Endothelial cell of umbilical vein (primary cell): ENCODE measurements around the gene LCN9. TPM values are rescaled to one million over a fixed set of nuclear protein-coding genes. Genes with fewer than 3 reads are reported as not detected.

ENCODE experiments used
- BruUV-seq: library from RNA; stranded (reverse); fragments of 400-500 nt; replicated peaks from 2 replicates; lab custom pipeline; 2021; lab: Mats Ljungman, UMichigan
- CTCF ChIA-PET: fragments of 300-600, 350-600 bp; sonication (Branson Sonifier 250); formaldehyde crosslinking; loops from one replicate; lab custom pipeline; 2021; ENCODE audit warnings: antibody characterized with exemption, inconsistent platforms; lab: Charles Lee
- POLR2A ChIA-PET: fragments of 300-600, 350-600 bp; sonication (Branson Sonifier 250); formaldehyde crosslinking; loops from one replicate; lab custom pipeline; 2021; ENCODE audit warnings: antibody characterized with exemption, inconsistent platforms; lab: Charles Lee
- DNase-seq: peaks from one replicate; pipeline ENCODE4 v3.0.0-alpha.2; 2011; ENCODE audit warnings: low read depth, low spot score
- FAIRE-seq: peaks from 2 replicates; lab custom pipeline; 2011; peaks lifted over from hg19 to GRCh38; lab: Jason Lieb, UNC
- H2AFZ ChIP-seq: 2 replicates; pipeline ENCODE4 v1.6.0; 2012; ENCODE audit warnings: low read depth, low read length, control low read depth, inconsistent platforms
- H3K27ac ChIP-seq: 2 replicates; pipeline ENCODE4 v1.5.1; 2011; ENCODE audit warnings: low read depth, mild to moderate bottlenecking, control low read depth, low read length, moderate library complexity; ENCODE audit not compliant: insufficient read depth
- H3K27me3 ChIP-seq, 2 experiments: 2 replicates each; pipeline versions ENCODE4 v1.6.0 to v1.6.1; 2011; ENCODE audit warnings: low read length in 2 of 2, mixed read lengths in 1 of 2; ENCODE audit not compliant: control insufficient read depth in 2 of 2, insufficient read depth in 2 of 2
- H3K36me3 ChIP-seq, 2 experiments: 2 replicates in 1 of 2; 3 replicates in 1 of 2; pipeline ENCODE4 v1.5.1; 2011; ENCODE audit warnings: low read length in 2 of 2, mild to moderate bottlenecking in 1 of 2, moderate library complexity in 1 of 2; ENCODE audit not compliant: control insufficient read depth in 2 of 2, insufficient read depth in 2 of 2; ENCODE audit errors: extremely low read depth in 1 of 2
- H3K4me1 ChIP-seq: 3 replicates; pipeline ENCODE4 v1.5.1; 2011; ENCODE audit warnings: mild to moderate bottlenecking, low read length; ENCODE audit not compliant: control insufficient read depth, insufficient read depth; ENCODE audit errors: extremely low read depth
- H3K4me2 ChIP-seq: 2 replicates; pipeline ENCODE4 v1.6.1; 2011; ENCODE audit warnings: low read length, control low read depth, mixed read lengths; ENCODE audit not compliant: insufficient read depth
- H3K4me3 ChIP-seq, 3 experiments: fragments of 200-600 bp in 1 of 3; sonication (generic), shearing (Covaris generic) in 1 of 3; replicated peaks in 1 of 3; 2 replicates each; pipeline ENCODE4 v1.5.1; 2011 to 2016; ENCODE audit warnings: control low read depth in 3 of 3, low read length in 3 of 3, mild to moderate bottlenecking in 2 of 3, inconsistent platforms in 1 of 3, low read depth in 1 of 3, moderate library complexity in 1 of 3; ENCODE audit not compliant: insufficient read depth in 1 of 3
- H3K79me2 ChIP-seq: 2 replicates; pipeline ENCODE4 v1.6.0; 2012; ENCODE audit warnings: low read length, inconsistent platforms; ENCODE audit not compliant: control insufficient read depth, insufficient read depth
- H3K9ac ChIP-seq: replicated peaks from 2 replicates; pipeline ENCODE3; 2011; ENCODE audit warnings: low read length, control low read depth; ENCODE audit not compliant: insufficient read depth; ENCODE audit errors: extremely low read depth
- H3K9me1 ChIP-seq: replicated peaks from 3 replicates; pipeline ENCODE4 v1.6.0; 2011; ENCODE audit warnings: mild to moderate bottlenecking, low read length; ENCODE audit not compliant: control insufficient read depth, insufficient read depth; ENCODE audit errors: extremely low read depth
- H3K9me3 ChIP-seq: replicated peaks from 2 replicates; pipeline ENCODE4 v1.5.1; 2012; ENCODE audit warnings: low read length, inconsistent platforms; ENCODE audit not compliant: control insufficient read depth, insufficient read depth
- H4K20me1 ChIP-seq: replicated peaks from 2 replicates; pipeline ENCODE3; 2011; ENCODE audit warnings: mild to moderate bottlenecking, low read length; ENCODE audit not compliant: control insufficient read depth, insufficient read depth; ENCODE audit errors: extremely low read depth
- CTCF ChIP-seq, 2 donors: IDR thresholded peaks; 1 replicate in 1 of 2; 2 replicates in 1 of 2; pipeline ENCODE4 v1.5.1; 2011; ENCODE audit warnings: low read length in 2 of 2, mild to moderate bottlenecking in 2 of 2, moderate library complexity in 2 of 2, control low read depth in 1 of 2, inconsistent platforms in 1 of 2, low read depth in 1 of 2; ENCODE audit not compliant: insufficient read depth in 1 of 2; ENCODE audit errors: extremely low read depth in 1 of 2
- EZH2 ChIP-seq: IDR thresholded peaks from 2 replicates; pipeline ENCODE4 v1.6.1; 2012; ENCODE audit warnings: borderline replicate concordance, low read depth, mild to moderate bottlenecking, moderate library complexity, low read length, inconsistent platforms; ENCODE audit not compliant: severe bottlenecking
- FOS ChIP-seq: IDR thresholded peaks from 2 replicates; pipeline ENCODE4 v1.6.1; 2011; ENCODE audit warnings: mild to moderate bottlenecking, low read length, moderate library complexity, borderline replicate concordance; ENCODE audit not compliant: insufficient read depth
- GATA2 ChIP-seq: IDR thresholded peaks from 2 replicates; pipeline ENCODE4 v1.7.0; 2011; ENCODE audit warnings: low read depth, mild to moderate bottlenecking, moderate library complexity, mixed read lengths, low read length; ENCODE audit not compliant: insufficient read length, insufficient read depth
- JUN ChIP-seq: IDR thresholded peaks from 2 replicates; pipeline ENCODE4 v1.6.1; 2011; ENCODE audit warnings: borderline replicate concordance, low read depth; ENCODE audit not compliant: insufficient read length, insufficient read depth
- MAX ChIP-seq: IDR thresholded peaks from 2 replicates; pipeline ENCODE4 v1.6.1; 2011; ENCODE audit not compliant: insufficient read depth, insufficient read length
- MYC ChIP-seq: IDR thresholded peaks from one replicate; pipeline ENCODE4 v1.6.1; 2011; ENCODE audit warnings: mild to moderate bottlenecking, low read depth, low read length
- POLR2A ChIP-seq: IDR thresholded peaks from 2 replicates; pipeline ENCODE4 v1.6.1; 2012; ENCODE audit warnings: low read depth, mild to moderate bottlenecking, control low read depth, low read length
- POLR2AphosphoS5 ChIP-seq: IDR thresholded peaks from 2 replicates; pipeline ENCODE4 v1.6.1; 2012; ENCODE audit warnings: low read depth, mild to moderate bottlenecking, control low read depth, low read length, moderate library complexity; ENCODE audit not compliant: insufficient read depth
- dilution Hi-C: fragments of 300-500 bp; cut with MboI; formaldehyde crosslinking; loops from one replicate; pipeline ENCODE4 v1.15.0; 2019; ENCODE audit warnings: low sequenced_read_pairs; ENCODE audit not compliant: extremely low pct_ligation_motif_present
- intact Hi-C: fragments of 100-400 bp; cut with micrococcal nuclease; formaldehyde crosslinking; loops from one replicate; pipeline ENCODE4 v1.10.0; 2022
- polyA plus RNA-seq, 4 experiments: library from polyadenylated mRNA; depleted of rRNA in 3 of 4; stranded (reverse) in 3 of 4; unstranded in 1 of 4; fragments of >200 nt; gene quantifications; 2 replicates each; pipeline versions ENCODE4 v1.2.1 to v1.2.3, GENCODE V29; 2011 to 2012; ENCODE audit warnings: missing spikeins in 1 of 4
- total RNA-seq: library from RNA; stranded (reverse); gene quantifications from 2 replicates; pipeline ENCODE4 v1.2.3, GENCODE V29; 2021

LCN9 gene
- total and polyA plus RNA-seq, 2 donors (not counting 3 experiments of a cell fraction or from before 2014, with no cell fraction given), result not detected

GRCh38 chr9:135690836-135691570 is 27.9 kb downstream of the LCN9 start:
- no peak for FAIRE-seq
- intact Hi-C loops, result no loop called here
- POLR2A ChIA-PET, result no interaction called here

More at GRCh38 chr9:135690836-135691570, 27.9 kb downstream of the LCN9 start:
- Histone ChIP-seq H3K27me3 (no peaks in the 10 kb centered on the region), H2AFZ (no peak overlapping the region), H3K4me1 (no peaks in the 10 kb centered on the region), H4K20me1 (no peaks in the 10 kb centered on the region), H3K27ac (no peak overlapping the region), H3K4me2 (no peak overlapping the region), H3K36me3 (no peaks in the 10 kb centered on the region), H3K9me3 (no peaks in the 10 kb centered on the region), H3K9ac (no peak overlapping the region), H3K9me1 (no peaks in the 10 kb centered on the region), H3K4me3 (no peak overlapping the region), H3K79me2 (no peaks in the 10 kb centered on the region)
- DNase-seq, result no peak
- dilution Hi-C loops, result no loop called here
- no TSS peak for BruUV-seq
- TF ChIP-seq FOS (no peak), POLR2AphosphoS5 (no peak), JUN (no peak), EZH2 (no peak), MYC (no peak), CTCF (IDR thresholded peaks at IDR 0.05; ENCODE audit: extremely low read depth in 1 of 2, insufficient read depth in 1 of 2, low read depth in 1 of 2, low read length in 2 of 2) (no peak), GATA2 (no peak), POLR2A (no peak), MAX (no peak)
- CTCF ChIA-PET, result no interaction called here
